Measurements from ENCODE around the gene PAX5.

GRCh38 chr9:37066139-37066725 lies 32.2 kb upstream of the PAX5 start:
- no peak for TF ChIP-seq POLR2AphosphoS5 (IDR thresholded peaks at IDR 0.05)
- no peak for TF ChIP-seq EZH2 (IDR thresholded peaks at IDR 0.05; ENCODE audit: borderline replicate concordance, insufficient read depth, low read length, poor library complexity, severe bottlenecking)
- TF ChIP-seq EP300 (conservative IDR thresholded peaks at IDR 0.05; ENCODE audit: poor library complexity, severe bottlenecking): no peak
- no peak for TF ChIP-seq CTCF (IDR thresholded peaks at IDR 0.05; ENCODE audit: poor library complexity, severe bottlenecking)
